Neural cell (in vitro differentiated cells): ENCODE data around the gene DGKG. TPM values are rescaled to one million over a fixed set of nuclear protein-coding genes. Genes with fewer than 3 reads are reported as not detected.

ENCODE experiments used
- H2AFZ ChIP-seq: fragments of 200-600, 300-800 bp; sonication (generic), shearing (Covaris generic); 2 replicates; pipeline ENCODE4 v1.6.0; 2014; ENCODE audit warnings: low read depth, mild to moderate bottlenecking, antibody characterized with exemption, low read length, moderate library complexity
- H3F3A ChIP-seq: fragments of 200-600 bp; shearing (Covaris generic); 2 replicates; pipeline ENCODE4 v1.6.1; 2016; ENCODE audit warnings: mild to moderate bottlenecking, moderate library complexity, mixed read lengths, antibody characterized with exemption, low read length; ENCODE audit not compliant: insufficient read depth, poor library complexity, severe bottlenecking
- H3K27ac ChIP-seq: fragments of 200-600, 300-800 bp; sonication (generic), shearing (Covaris generic); 2 replicates; pipeline ENCODE4 v1.5.1; 2014; ENCODE audit warnings: mild to moderate bottlenecking, low read length, moderate library complexity
- H3K27me3 ChIP-seq: fragments of 300-800, 200-600 bp; sonication (generic), shearing (Covaris generic); 2 replicates; pipeline ENCODE4 v1.6.0; 2014; ENCODE audit warnings: mild to moderate bottlenecking, low read depth, low read length, moderate library complexity; ENCODE audit not compliant: insufficient read depth
- H3K36me3 ChIP-seq: fragments of 300-800, 200-600 bp; sonication (generic), shearing (Covaris generic); 2 replicates; pipeline ENCODE4 v1.5.1; 2014; ENCODE audit warnings: mild to moderate bottlenecking, antibody characterized with exemption, low read length, moderate library complexity; ENCODE audit not compliant: insufficient read depth
- H3K4me2 ChIP-seq: fragments of 300-800, 200-600 bp; sonication (generic), shearing (Covaris generic); 2 replicates; pipeline ENCODE4 v1.6.0; 2014; ENCODE audit warnings: mild to moderate bottlenecking, low read length
- H3K4me3 ChIP-seq: fragments of 300-800, 200-600 bp; sonication (generic), shearing (Covaris generic); 2 replicates; pipeline ENCODE4 v1.5.1; 2014; ENCODE audit warnings: mild to moderate bottlenecking, low read length, moderate library complexity
- H3K79me2 ChIP-seq: fragments of 200-600 bp; shearing (Covaris generic); replicated peaks from 2 replicates; pipeline ENCODE4 v1.6.0; 2014; ENCODE audit warnings: mild to moderate bottlenecking, low read length, moderate library complexity; ENCODE audit not compliant: insufficient read depth
- H3K9ac ChIP-seq: fragments of 300-800, 200-600 bp; sonication (generic), shearing (Covaris generic); 2 replicates; pipeline ENCODE4 v1.6.1; 2016; ENCODE audit warnings: mild to moderate bottlenecking, low read length, mixed read lengths
- H3K9me2 ChIP-seq: fragments of 200-600 bp; shearing (Covaris generic); 2 replicates; pipeline ENCODE4 v1.6.1; 2016; ENCODE audit warnings: mild to moderate bottlenecking, low read length, mixed read lengths; ENCODE audit not compliant: insufficient read depth
- H3K9me3 ChIP-seq: fragments of 200-600, 300-800 bp; sonication (generic), shearing (Covaris generic); 2 replicates; pipeline ENCODE4 v1.6.1; 2016; ENCODE audit warnings: mild to moderate bottlenecking, mixed run types, low read length, moderate library complexity, mixed read lengths
- H4K20me1 ChIP-seq: fragments of 200-600 bp; shearing (Covaris generic); 2 replicates; pipeline ENCODE4 v1.6.1; 2016; ENCODE audit warnings: mild to moderate bottlenecking, mixed run types; ENCODE audit not compliant: insufficient read depth
- EP300 ChIP-seq: fragments of 450-650 bp; conservative IDR thresholded peaks from 2 replicates; pipeline ENCODE4 v1.6.1; 2014; ENCODE audit warnings: antibody characterized with exemption, mild to moderate bottlenecking, moderate library complexity; ENCODE audit not compliant: poor library complexity, severe bottlenecking
- EZH2 ChIP-seq: fragments of 200-600, 300-800 bp; shearing (Covaris generic), sonication (generic); IDR thresholded peaks from 2 replicates; pipeline ENCODE4 v1.6.1; 2014; ENCODE audit warnings: antibody characterized with exemption, low read length, borderline replicate concordance, mild to moderate bottlenecking; ENCODE audit not compliant: insufficient read depth, poor library complexity, severe bottlenecking
- MXI1 ChIP-seq: fragments of 450-650 bp; conservative IDR thresholded peaks from 2 replicates; pipeline ENCODE4 v1.6.1; 2014; ENCODE audit warnings: antibody characterized with exemption, mild to moderate bottlenecking; ENCODE audit not compliant: poor library complexity, severe bottlenecking
- POLR2AphosphoS5 ChIP-seq: IDR thresholded peaks from 2 replicates; pipeline ENCODE4 v1.6.1; 2012
- RAD21 ChIP-seq: fragments of 450-650 bp; conservative IDR thresholded peaks from 2 replicates; pipeline ENCODE4 v1.6.1; 2014; ENCODE audit warnings: antibody characterized with exemption, mild to moderate bottlenecking, moderate library complexity
- SMC3 ChIP-seq: fragments of 450-650 bp; conservative IDR thresholded peaks from 2 replicates; pipeline ENCODE4 v1.6.1; 2014; ENCODE audit warnings: antibody characterized with exemption, mild to moderate bottlenecking, moderate library complexity; ENCODE audit not compliant: poor library complexity
- TAF1 ChIP-seq: IDR thresholded peaks from 2 replicates; pipeline ENCODE4 v1.6.1; 2012; ENCODE audit warnings: low read depth
- polyA plus RNA-seq: library from polyadenylated mRNA; depleted of rRNA; stranded (reverse); fragments of >200 nt; gene quantifications from 2 replicates; pipeline ENCODE4 v1.2.3, GENCODE V29; 2014
- TF ChIP-seq, protein P1 (sequence below): IDR thresholded peaks from 2 replicates; pipeline ENCODE4 v1.6.1; 2012; ENCODE audit warnings: borderline replicate concordance
- TF ChIP-seq, protein P2 (sequence below): fragments of 450-650 bp; IDR thresholded peaks from 2 replicates; pipeline ENCODE4 v1.5.1; 2014; ENCODE audit warnings: antibody characterized with exemption, mild to moderate bottlenecking, moderate library complexity; ENCODE audit not compliant: poor library complexity, severe bottlenecking

DGKG gene
- polyA plus RNA-seq, 1 donor from 2014 or later, result not detected

DNA sequence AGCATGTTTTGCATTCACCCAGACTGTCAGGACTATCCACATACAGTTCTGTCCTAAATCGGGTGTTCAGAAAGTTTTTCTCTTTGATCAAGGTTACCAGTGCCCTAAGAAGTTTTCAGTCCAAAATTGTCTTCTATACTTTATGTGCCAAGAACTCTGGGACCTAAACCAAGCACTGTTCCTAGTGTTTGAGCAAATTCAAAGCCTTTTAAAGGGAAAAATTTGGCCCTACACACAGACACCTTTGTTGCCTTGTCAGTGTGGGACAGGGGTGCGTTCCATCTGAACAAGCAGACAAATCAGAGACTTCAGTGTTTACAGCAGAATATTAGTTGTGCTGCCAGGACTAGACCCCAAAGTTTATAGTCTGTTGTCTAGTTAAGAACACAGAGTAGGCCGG lies 50.6 kb downstream of the DGKG start:
- no peak overlapping the region for H3K4me3 ChIP-seq
- H3K9me3 ChIP-seq, result no peaks in the 10 kb centered on the region

DNA sequence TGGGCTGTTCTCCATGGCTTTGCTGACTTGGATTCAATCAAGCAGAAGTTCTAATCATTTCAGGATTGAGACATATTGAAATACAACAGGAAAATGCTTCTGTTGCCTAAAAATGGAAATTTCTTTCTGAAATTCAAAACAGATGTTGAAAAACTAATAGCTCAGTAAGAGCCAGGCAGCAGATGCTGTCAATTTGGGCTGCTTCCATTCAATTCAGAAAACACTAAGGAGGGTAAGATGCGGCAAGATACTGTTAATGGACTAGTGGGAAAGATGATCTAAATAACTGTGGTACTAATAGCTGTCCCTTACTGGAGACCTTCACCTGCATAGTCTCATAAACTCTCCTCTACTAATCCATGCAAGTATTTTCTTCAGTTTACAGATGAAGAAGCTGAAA lies 53.5 kb downstream of the DGKG start:
- no peaks in the 10 kb centered on the region for H3F3A ChIP-seq
- no peak overlapping the region for H3K9ac ChIP-seq

More for the DNA sequence above, 50.6 kb downstream of the DGKG start:
- H3K9me2 ChIP-seq, result no peaks in the 10 kb centered on the region
- no peaks in the 10 kb centered on the region for H3F3A ChIP-seq
- no peak overlapping the region for H3K4me2 ChIP-seq
- no peaks in the 10 kb centered on the region for H3K36me3 ChIP-seq
- no peaks in the 10 kb centered on the region for H4K20me1 ChIP-seq
- H2AFZ ChIP-seq, result no peak overlapping the region
- no peak overlapping the region for H3K9ac ChIP-seq
- TF ChIP-seq RAD21 (no peak), SMC3 (no peak), POLR2AphosphoS5 (no peak), TAF1 (no peak), EZH2 (no peak), MXI1 (no peak), EP300 (no peak)
- TF ChIP-seq, protein P1, sequence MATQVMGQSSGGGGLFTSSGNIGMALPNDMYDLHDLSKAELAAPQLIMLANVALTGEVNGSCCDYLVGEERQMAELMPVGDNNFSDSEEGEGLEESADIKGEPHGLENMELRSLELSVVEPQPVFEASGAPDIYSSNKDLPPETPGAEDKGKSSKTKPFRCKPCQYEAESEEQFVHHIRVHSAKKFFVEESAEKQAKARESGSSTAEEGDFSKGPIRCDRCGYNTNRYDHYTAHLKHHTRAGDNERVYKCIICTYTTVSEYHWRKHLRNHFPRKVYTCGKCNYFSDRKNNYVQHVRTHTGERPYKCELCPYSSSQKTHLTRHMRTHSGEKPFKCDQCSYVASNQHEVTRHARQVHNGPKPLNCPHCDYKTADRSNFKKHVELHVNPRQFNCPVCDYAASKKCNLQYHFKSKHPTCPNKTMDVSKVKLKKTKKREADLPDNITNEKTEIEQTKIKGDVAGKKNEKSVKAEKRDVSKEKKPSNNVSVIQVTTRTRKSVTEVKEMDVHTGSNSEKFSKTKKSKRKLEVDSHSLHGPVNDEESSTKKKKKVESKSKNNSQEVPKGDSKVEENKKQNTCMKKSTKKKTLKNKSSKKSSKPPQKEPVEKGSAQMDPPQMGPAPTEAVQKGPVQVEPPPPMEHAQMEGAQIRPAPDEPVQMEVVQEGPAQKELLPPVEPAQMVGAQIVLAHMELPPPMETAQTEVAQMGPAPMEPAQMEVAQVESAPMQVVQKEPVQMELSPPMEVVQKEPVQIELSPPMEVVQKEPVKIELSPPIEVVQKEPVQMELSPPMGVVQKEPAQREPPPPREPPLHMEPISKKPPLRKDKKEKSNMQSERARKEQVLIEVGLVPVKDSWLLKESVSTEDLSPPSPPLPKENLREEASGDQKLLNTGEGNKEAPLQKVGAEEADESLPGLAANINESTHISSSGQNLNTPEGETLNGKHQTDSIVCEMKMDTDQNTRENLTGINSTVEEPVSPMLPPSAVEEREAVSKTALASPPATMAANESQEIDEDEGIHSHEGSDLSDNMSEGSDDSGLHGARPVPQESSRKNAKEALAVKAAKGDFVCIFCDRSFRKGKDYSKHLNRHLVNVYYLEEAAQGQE, result no peak
- TF ChIP-seq, protein P2, sequence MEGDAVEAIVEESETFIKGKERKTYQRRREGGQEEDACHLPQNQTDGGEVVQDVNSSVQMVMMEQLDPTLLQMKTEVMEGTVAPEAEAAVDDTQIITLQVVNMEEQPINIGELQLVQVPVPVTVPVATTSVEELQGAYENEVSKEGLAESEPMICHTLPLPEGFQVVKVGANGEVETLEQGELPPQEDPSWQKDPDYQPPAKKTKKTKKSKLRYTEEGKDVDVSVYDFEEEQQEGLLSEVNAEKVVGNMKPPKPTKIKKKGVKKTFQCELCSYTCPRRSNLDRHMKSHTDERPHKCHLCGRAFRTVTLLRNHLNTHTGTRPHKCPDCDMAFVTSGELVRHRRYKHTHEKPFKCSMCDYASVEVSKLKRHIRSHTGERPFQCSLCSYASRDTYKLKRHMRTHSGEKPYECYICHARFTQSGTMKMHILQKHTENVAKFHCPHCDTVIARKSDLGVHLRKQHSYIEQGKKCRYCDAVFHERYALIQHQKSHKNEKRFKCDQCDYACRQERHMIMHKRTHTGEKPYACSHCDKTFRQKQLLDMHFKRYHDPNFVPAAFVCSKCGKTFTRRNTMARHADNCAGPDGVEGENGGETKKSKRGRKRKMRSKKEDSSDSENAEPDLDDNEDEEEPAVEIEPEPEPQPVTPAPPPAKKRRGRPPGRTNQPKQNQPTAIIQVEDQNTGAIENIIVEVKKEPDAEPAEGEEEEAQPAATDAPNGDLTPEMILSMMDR, result no peak
- H3K79me2 ChIP-seq, result no peaks in the 10 kb centered on the region
- H3K27ac ChIP-seq, result no peak overlapping the region
- no peaks in the 10 kb centered on the region for H3K27me3 ChIP-seq

More for the DNA sequence above, 53.5 kb downstream of the DGKG start:
- Histone ChIP-seq H3K4me2 (no peak overlapping the region), H3K9me3 (no peaks in the 10 kb centered on the region), H3K9me2 (no peaks in the 10 kb centered on the region), H3K36me3 (no peaks in the 10 kb centered on the region), H2AFZ (no peak overlapping the region), H4K20me1 (no peaks in the 10 kb centered on the region), H3K4me3 (no peak overlapping the region), H3K27me3 (peaks cover 3% of the 10 kb centered on the region), H3K79me2 (no peaks in the 10 kb centered on the region), H3K27ac (no peak overlapping the region)
- no peak for TF ChIP-seq SMC3
- TF ChIP-seq, protein P2, result no peak
- no peak for TF ChIP-seq EZH2
- TF ChIP-seq MXI1, result no peak
